ENCODE results near the gene CRISPLD2.

Gene CRISPLD2

DNA sequence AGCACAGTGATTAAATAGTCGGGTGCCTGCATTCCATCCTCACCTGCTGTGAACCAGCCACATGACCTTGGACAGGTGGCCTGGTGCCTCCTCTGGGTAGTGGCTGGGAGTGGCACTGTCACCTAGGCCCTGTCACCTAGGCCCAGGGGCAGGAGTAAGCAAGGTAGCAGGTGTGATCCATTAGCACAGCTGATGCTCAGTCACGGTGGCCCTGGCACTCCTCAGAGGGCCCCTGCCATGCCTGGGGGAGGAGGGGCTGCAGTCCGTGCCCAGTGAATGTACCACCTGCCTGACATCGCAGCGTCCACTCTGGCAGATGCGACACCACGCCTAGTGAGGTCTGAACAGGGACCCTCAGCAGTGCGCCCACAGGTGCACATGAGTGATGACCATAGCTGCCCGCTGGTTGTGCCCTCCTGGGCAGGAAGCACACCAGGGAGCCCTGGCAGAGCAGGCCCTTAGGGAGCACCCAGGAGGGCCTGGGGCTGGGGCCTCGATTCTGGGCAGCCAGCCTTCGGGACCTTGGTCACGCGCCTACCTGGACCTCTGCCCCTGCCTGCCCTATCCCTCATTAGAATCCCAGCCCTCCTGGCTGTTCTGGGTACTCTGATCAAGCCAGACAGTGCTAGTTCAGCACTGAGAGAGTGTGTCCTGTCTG, 33.1 kb upstream of the CRISPLD2 start:
- H3K27ac ChIP-seq (ENCODE audit: low read length), result no peak overlapping the region
- H3K9ac ChIP-seq (ENCODE audit: low read depth, low read length), result no peak overlapping the region
- no peak overlapping the region for H3K4me3 ChIP-seq (ENCODE audit: low read length)
- H3K27me3 ChIP-seq (ENCODE audit: insufficient read depth, low read length), result no peaks in the 10 kb centered on the region
- H3K4me1 ChIP-seq (ENCODE audit: insufficient read depth, low read length), result no peaks in the 10 kb centered on the region
- H3K36me3 ChIP-seq (ENCODE audit: insufficient read depth, low read depth, low read length), result no peaks in the 10 kb centered on the region
- no peaks in the 10 kb centered on the region for H3K9me3 ChIP-seq (ENCODE audit: insufficient read depth, low read depth, low read length)

DNA sequence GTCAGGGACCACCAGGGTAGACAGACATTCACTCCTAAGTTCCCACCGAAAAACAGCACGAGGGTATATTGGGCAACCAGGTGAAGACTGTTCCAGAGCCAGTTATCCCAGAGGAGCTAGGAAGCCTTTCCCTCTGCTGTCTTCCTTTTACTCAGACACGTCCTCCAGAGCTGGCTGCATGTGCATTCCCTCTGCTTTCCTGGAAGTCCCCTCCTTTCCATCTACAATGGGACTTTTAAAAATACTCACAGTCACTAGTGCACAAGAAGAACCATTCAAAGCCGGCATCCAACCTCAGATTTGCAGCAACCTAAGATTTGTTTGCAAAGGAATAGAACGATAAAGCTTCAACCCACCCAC, 32.5 kb upstream of the CRISPLD2 start:
- H3K9me3 ChIP-seq (ENCODE audit: insufficient read depth, low read depth, low read length), result no peaks in the 10 kb centered on the region
- no peak overlapping the region for H3K9ac ChIP-seq (ENCODE audit: low read depth, low read length)
- no peaks in the 10 kb centered on the region for H3K4me1 ChIP-seq (ENCODE audit: insufficient read depth, low read length)
- no peaks in the 10 kb centered on the region for H3K27me3 ChIP-seq (ENCODE audit: insufficient read depth, low read length)
- no peaks in the 10 kb centered on the region for H3K36me3 ChIP-seq (ENCODE audit: insufficient read depth, low read depth, low read length)
- H3K4me3 ChIP-seq (ENCODE audit: low read length), result no peak overlapping the region
- no peak overlapping the region for H3K27ac ChIP-seq (ENCODE audit: low read length)

DNA sequence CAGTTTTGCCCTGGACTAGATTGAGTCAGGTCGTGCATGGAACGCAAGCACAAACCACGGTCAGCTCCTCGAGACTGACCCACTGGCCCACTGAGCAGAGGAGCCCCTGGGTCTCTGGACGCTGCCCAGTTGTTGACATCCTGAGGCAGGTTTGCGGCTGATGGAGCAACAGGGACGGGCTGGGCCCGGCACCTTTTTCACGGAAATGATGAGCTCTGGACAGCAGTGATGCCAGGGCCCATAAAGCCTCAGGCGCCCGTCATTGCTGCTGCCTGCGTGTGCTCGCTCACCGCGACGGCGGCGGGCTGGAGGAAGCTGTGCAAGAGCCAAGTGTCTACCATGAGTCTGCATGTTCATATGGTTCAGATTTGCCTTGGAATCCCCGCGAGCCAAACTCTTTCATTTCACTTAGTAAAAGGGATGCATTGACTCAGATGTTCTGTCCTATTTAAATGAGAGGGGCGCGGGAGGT, 30.8 kb upstream of the CRISPLD2 start:
- Histone ChIP-seq H3K36me3 (ENCODE audit: insufficient read depth, low read depth, low read length) (no peaks in the 10 kb centered on the region), H3K27ac (ENCODE audit: low read length) (no peak overlapping the region), H3K4me3 (ENCODE audit: low read length) (no peak overlapping the region), H3K9me3 (ENCODE audit: insufficient read depth, low read depth, low read length) (no peaks in the 10 kb centered on the region), H3K9ac (ENCODE audit: low read depth, low read length) (no peak overlapping the region), H3K4me1 (ENCODE audit: insufficient read depth, low read length) (no peaks in the 10 kb centered on the region), H3K27me3 (ENCODE audit: insufficient read depth, low read length) (no peaks in the 10 kb centered on the region)

DNA sequence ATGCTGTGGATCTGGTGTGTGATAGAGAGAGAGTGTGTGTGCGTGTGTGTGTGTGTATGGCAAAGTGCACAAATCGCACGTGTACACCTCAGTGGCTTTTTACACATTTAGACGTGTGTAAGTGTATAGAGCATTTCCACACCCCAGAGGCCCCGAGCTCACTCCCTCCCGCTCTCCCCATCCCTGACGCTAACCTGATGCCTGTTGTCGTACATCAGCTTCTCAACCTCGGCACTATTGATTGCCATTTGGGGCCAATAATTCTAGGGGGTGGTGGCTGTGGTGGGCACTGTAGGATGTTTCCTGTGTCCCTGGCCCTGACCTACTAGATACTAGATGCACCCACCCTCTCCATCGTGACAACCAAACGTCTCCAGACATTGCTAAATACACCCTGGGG, 30.4 kb upstream of the CRISPLD2 start:
- Histone ChIP-seq H3K4me3 (ENCODE audit: low read length) (no peak overlapping the region), H3K36me3 (ENCODE audit: insufficient read depth, low read depth, low read length) (no peaks in the 10 kb centered on the region), H3K9ac (ENCODE audit: low read depth, low read length) (no peak overlapping the region), H3K27ac (ENCODE audit: low read length) (no peak overlapping the region), H3K27me3 (ENCODE audit: insufficient read depth, low read length) (no peaks in the 10 kb centered on the region), H3K9me3 (ENCODE audit: insufficient read depth, low read depth, low read length) (no peaks in the 10 kb centered on the region), H3K4me1 (ENCODE audit: insufficient read depth, low read length) (no peaks in the 10 kb centered on the region)

DNA sequence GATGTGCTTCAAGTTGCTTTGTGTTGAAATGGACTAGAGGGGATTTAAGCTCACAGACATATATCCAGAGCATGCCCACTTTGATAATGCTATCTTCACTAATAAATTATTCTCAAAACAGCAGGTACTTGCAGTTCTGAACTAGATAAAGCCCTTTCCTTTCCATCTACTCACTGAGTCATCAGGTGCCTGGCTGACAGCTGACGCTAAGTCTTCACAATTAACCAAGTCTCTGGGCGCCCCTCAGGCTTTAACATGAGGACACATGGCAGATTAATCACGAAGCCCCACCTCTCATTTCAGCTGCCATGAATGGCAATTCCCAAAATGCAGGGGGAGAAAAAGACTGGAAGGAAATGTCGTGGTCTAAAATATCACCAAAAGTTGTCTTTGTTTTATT, 29.5 kb upstream of the CRISPLD2 start:
- no peak overlapping the region for H3K9ac ChIP-seq (ENCODE audit: low read depth, low read length)
- H3K27me3 ChIP-seq (ENCODE audit: insufficient read depth, low read length), result no peaks in the 10 kb centered on the region
- H3K36me3 ChIP-seq (ENCODE audit: insufficient read depth, low read depth, low read length), result no peaks in the 10 kb centered on the region
- H3K4me3 ChIP-seq (ENCODE audit: low read length), result no peak overlapping the region
- no peaks in the 10 kb centered on the region for H3K4me1 ChIP-seq (ENCODE audit: insufficient read depth, low read length)
- H3K9me3 ChIP-seq (ENCODE audit: insufficient read depth, low read depth, low read length), result no peaks in the 10 kb centered on the region
- H3K27ac ChIP-seq (ENCODE audit: low read length), result no peak overlapping the region

DNA sequence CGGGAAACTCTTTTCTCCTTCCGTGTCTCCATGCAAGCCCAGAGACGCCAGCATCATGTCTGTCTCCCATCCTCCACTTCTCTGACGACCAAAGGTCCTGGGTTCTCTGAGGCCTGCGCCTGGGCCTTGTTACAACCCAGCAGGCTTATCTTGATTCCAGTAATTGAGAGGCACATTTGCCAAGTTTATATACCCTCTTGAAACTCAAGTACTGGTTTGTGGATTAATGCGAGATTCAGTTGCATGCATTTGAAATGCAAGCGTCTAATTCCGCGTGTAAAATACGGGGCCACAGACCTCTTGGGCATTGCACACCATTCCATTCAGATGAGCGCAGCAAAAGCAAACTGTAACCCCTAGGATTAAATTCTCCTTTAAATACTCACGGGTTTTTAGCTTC, 28.7 kb upstream of the CRISPLD2 start:
- H3K4me3 ChIP-seq (ENCODE audit: low read length), result no peak overlapping the region
- no peaks in the 10 kb centered on the region for H3K4me1 ChIP-seq (ENCODE audit: insufficient read depth, low read length)
- no peaks in the 10 kb centered on the region for H3K27me3 ChIP-seq (ENCODE audit: insufficient read depth, low read length)
- no peak overlapping the region for H3K27ac ChIP-seq (ENCODE audit: low read length)
- no peaks in the 10 kb centered on the region for H3K36me3 ChIP-seq (ENCODE audit: insufficient read depth, low read depth, low read length)
- H3K9ac ChIP-seq (ENCODE audit: low read depth, low read length), result no peak overlapping the region
- H3K9me3 ChIP-seq (ENCODE audit: insufficient read depth, low read depth, low read length), result no peaks in the 10 kb centered on the region

DNA sequence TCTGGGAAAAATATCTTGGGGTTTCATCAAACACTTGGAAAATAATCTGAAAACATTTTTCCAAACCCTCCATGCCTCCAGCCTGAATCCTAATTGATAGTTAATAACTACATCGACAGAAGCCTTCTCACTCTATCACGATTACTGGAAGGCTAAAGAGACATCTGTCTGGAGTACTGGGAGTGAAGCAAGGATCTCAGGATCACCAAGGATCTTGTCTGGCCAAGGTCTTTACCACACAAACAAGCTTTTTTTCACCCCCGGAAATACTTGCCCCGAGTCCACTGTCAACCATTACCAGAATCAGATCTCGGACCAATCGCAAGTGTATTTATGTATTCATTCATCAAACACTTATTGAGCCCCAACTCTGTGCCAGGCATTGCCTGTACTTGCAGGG, 28.3 kb upstream of the CRISPLD2 start:
- Histone ChIP-seq H3K27me3 (ENCODE audit: insufficient read depth, low read length) (no peaks in the 10 kb centered on the region), H3K4me3 (ENCODE audit: low read length) (no peak overlapping the region), H3K9ac (ENCODE audit: low read depth, low read length) (no peak overlapping the region), H3K4me1 (ENCODE audit: insufficient read depth, low read length) (no peaks in the 10 kb centered on the region), H3K36me3 (ENCODE audit: insufficient read depth, low read depth, low read length) (no peaks in the 10 kb centered on the region), H3K9me3 (ENCODE audit: insufficient read depth, low read depth, low read length) (no peaks in the 10 kb centered on the region), H3K27ac (ENCODE audit: low read length) (no peak overlapping the region)

DNA sequence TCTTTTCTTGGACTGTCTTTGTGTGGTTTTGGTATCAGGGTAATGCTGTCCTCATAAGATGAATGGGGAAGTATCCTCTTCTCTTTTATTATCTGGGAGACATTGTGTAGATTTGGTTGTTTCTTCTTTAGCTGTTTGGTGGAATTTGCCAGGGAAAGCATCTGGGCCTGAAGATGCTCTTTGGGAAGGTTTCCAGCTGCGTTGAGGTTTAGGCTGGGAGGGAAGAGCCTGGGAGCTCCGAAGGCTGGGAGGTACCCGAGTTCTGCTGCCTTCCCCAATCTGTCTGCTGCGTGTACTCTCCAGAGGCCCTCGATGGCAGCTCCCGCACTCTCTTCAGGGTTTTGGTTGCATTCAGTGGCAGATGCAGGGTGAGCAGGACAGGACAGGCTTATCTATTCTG, 25.6 kb upstream of the CRISPLD2 start:
- no peaks in the 10 kb centered on the region for H3K36me3 ChIP-seq (ENCODE audit: insufficient read depth, low read depth, low read length)
- no peaks in the 10 kb centered on the region for H3K4me1 ChIP-seq (ENCODE audit: insufficient read depth, low read length)
- H3K27me3 ChIP-seq (ENCODE audit: insufficient read depth, low read length), result no peaks in the 10 kb centered on the region
- no peaks in the 10 kb centered on the region for H3K9me3 ChIP-seq (ENCODE audit: insufficient read depth, low read depth, low read length)
- H3K9ac ChIP-seq (ENCODE audit: low read depth, low read length), result no peak overlapping the region
- no peak overlapping the region for H3K27ac ChIP-seq (ENCODE audit: low read length)
- no peak overlapping the region for H3K4me3 ChIP-seq (ENCODE audit: low read length)

DNA sequence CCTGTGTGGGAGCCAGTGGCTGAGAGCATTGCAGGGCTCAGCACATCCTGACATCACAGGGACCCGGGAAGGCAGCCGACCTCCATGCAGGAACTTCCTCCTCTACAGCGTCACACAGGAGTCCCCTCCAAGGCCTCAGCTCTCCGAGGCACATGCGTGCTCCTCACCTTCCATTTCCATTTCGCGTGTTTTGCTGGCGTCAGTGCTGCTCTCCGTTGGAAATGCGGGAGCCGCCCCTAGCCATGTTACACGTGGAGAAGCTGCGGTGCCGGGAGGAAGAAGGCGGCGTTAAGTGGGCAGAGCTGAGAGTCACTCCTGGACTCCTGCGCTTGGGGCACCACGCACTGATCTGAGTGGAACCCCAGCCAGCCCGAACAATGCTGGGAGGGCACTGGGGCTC, 25.2 kb upstream of the CRISPLD2 start:
- H3K9me3 ChIP-seq (ENCODE audit: insufficient read depth, low read depth, low read length), result no peaks in the 10 kb centered on the region
- H3K9ac ChIP-seq (ENCODE audit: low read depth, low read length), result no peak overlapping the region

DNA sequence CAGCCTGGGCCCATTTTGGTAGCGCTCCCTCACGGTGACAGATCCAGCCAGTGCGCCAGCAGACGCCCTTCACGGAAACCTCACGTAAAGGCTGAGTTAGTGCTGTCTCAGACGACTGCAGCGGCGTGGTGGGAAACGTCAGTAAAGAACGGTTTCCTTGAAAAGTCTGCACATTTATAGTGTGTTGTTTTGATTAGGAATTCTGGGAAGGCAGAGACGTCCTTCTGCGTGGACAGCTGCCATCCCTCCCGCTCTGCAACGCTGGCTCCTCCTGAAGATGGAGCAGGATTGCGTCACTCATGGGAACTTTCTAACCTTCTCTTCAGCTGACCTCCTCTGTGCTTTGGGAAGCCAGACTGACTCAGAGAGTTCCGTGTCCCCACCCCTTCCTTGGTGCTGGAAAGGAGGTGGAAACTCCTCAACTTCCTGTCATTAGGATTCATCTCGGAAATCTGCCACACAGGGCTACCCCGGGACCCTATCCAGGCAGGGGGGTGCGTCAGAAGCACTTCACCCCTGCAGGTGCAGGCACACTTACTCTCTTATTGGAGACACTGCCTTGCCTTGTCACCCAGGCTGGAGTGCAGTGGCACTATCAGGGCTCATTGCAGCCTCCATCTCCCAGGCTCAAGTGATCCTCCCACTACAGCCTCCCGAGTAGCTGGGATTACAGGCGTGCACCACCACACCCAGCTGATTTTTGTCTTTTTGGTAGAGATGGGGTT, 24.3 kb upstream of the CRISPLD2 start:
- no peak overlapping the region for H3K4me3 ChIP-seq (ENCODE audit: low read length)
- no peaks in the 10 kb centered on the region for H3K4me1 ChIP-seq (ENCODE audit: insufficient read depth, low read length)
- H3K36me3 ChIP-seq (ENCODE audit: insufficient read depth, low read depth, low read length), result no peaks in the 10 kb centered on the region
- no peak overlapping the region for H3K27ac ChIP-seq (ENCODE audit: low read length)
- no peaks in the 10 kb centered on the region for H3K9me3 ChIP-seq (ENCODE audit: insufficient read depth, low read depth, low read length)
- H3K27me3 ChIP-seq (ENCODE audit: insufficient read depth, low read length), result no peaks in the 10 kb centered on the region
- no peak overlapping the region for H3K9ac ChIP-seq (ENCODE audit: low read depth, low read length)

More for the DNA sequence above, 25.2 kb upstream of the CRISPLD2 start:
- Histone ChIP-seq H3K4me1 (ENCODE audit: insufficient read depth, low read length) (no peaks in the 10 kb centered on the region), H3K36me3 (ENCODE audit: insufficient read depth, low read depth, low read length) (no peaks in the 10 kb centered on the region), H3K4me3 (ENCODE audit: low read length) (no peak overlapping the region), H3K27ac (ENCODE audit: low read length) (no peak overlapping the region), H3K27me3 (ENCODE audit: insufficient read depth, low read length) (no peaks in the 10 kb centered on the region)

DNA sequence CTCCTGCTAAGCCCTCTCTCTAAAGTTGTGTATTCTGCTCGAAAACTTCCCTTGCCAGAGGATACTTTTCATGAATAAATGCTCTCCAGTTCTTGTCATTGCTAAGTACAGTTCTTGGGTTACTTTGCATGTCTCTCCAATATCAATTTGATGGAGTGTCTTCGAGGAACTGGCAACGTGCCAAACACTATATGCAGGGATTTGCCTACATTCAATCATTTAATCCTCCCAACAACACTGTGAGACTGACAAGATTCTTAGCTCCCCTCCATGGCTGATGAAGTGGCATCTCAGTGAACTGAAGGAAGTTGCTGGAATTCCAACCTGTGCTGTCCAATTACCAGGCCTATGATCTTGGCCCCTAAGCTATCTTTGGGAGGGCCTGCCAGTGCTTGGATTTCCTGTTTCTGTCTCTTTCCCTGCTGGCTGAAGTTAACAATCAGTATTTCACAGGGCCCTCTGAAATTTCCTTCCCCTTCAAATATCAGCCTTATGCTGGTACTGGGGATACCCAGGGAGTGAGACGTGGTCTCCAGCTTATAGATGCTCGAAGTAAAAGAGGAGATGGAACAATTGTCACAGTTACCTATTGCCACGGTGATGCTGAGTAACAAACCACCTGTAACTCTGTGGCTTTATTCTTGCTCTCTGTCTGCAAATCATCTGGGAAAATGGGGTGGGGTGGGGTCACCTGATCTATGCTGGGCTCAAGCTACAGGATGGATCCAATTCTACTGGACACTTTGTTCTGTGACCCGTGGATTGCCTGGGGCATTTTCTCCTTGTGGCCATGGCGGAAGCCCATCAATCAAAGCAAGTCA, 19.4 kb upstream of the CRISPLD2 start:
- Histone ChIP-seq H3K4me3 (ENCODE audit: low read length) (no peak overlapping the region), H3K36me3 (ENCODE audit: insufficient read depth, low read depth, low read length) (no peaks in the 10 kb centered on the region), H3K9ac (ENCODE audit: low read depth, low read length) (no peak overlapping the region), H3K27me3 (ENCODE audit: insufficient read depth, low read length) (no peaks in the 10 kb centered on the region), H3K4me1 (ENCODE audit: insufficient read depth, low read length) (no peaks in the 10 kb centered on the region), H3K9me3 (ENCODE audit: insufficient read depth, low read depth, low read length) (no peaks in the 10 kb centered on the region), H3K27ac (ENCODE audit: low read length) (no peak overlapping the region)

DNA sequence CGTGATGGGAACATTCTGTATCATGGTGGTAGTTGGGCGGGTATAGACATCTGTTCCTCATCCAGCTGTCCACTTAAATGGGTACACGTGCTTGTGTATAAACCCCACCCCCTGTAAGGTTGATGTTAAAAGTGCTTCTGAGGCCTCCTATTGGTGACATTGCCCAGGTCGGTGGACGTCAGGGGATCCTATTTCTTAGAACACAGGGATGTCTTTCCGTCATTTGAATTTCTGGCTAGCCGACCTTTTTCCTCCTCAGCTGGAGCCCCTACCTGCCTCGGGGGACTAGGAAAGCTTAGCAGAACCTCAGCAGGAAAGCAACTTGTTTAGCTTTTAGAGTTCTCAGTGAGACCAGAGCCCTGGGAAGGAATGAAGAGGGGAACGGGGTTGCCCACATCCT, 16.6 kb upstream of the CRISPLD2 start:
- Histone ChIP-seq H3K27ac (ENCODE audit: low read length) (no peak overlapping the region), H3K27me3 (ENCODE audit: insufficient read depth, low read length) (no peaks in the 10 kb centered on the region), H3K4me1 (ENCODE audit: insufficient read depth, low read length) (no peaks in the 10 kb centered on the region), H3K36me3 (ENCODE audit: insufficient read depth, low read depth, low read length) (no peaks in the 10 kb centered on the region), H3K4me3 (ENCODE audit: low read length) (no peak overlapping the region), H3K9me3 (ENCODE audit: insufficient read depth, low read depth, low read length) (no peaks in the 10 kb centered on the region), H3K9ac (ENCODE audit: low read depth, low read length) (no peak overlapping the region)
